ENCODE measurements around the gene STOM.

GRCh38 chr9:121313458-121314152, 56.4 kb downstream of the STOM start:
- TF ChIP-seq POLR2A (IDR thresholded peaks at IDR 0.05; ENCODE audit: low read depth, low read length) = no peak
- TF ChIP-seq POLR2AphosphoS5 (IDR thresholded peaks at IDR 0.05; ENCODE audit: low read depth, low read length) = no peak
- TF ChIP-seq SPI1 (IDR thresholded peaks at IDR 0.05; ENCODE audit: low read depth, low read length) = no peak
- TF ChIP-seq PAX5 (IDR thresholded peaks at IDR 0.05; ENCODE audit: insufficient read depth, low read length, severe bottlenecking) = no peak
- no peak for TF ChIP-seq TAF1 (IDR thresholded peaks at IDR 0.05; ENCODE audit: low read depth, low read length)
- TF ChIP-seq POU2F2 (IDR thresholded peaks at IDR 0.05; ENCODE audit: low read depth, low read length) = no peak

Data from GM12891 (cell line).